LNCaP clone FGC (cell line): ENCODE results near the gene TTC23.

ENCODE experiments used
- DNase-seq: peaks from one replicate; pipeline ENCODE4 v3.0.0-alpha.2; 2011; ENCODE audit warnings: low read depth
- H3K4me3 ChIP-seq: 2 replicates; pipeline ENCODE4 v1.5.1; 2011; ENCODE audit warnings: mild to moderate bottlenecking, low read depth, low read length, control low read depth
- TF ChIP-seq, protein P1 (sequence below): IDR thresholded peaks from 2 replicates; pipeline ENCODE4 v1.5.1; 2012; ENCODE audit warnings: mild to moderate bottlenecking; ENCODE audit not compliant: control insufficient read depth, insufficient read depth; ENCODE audit errors: extremely low read depth

The TTC23 gene

DNA sequence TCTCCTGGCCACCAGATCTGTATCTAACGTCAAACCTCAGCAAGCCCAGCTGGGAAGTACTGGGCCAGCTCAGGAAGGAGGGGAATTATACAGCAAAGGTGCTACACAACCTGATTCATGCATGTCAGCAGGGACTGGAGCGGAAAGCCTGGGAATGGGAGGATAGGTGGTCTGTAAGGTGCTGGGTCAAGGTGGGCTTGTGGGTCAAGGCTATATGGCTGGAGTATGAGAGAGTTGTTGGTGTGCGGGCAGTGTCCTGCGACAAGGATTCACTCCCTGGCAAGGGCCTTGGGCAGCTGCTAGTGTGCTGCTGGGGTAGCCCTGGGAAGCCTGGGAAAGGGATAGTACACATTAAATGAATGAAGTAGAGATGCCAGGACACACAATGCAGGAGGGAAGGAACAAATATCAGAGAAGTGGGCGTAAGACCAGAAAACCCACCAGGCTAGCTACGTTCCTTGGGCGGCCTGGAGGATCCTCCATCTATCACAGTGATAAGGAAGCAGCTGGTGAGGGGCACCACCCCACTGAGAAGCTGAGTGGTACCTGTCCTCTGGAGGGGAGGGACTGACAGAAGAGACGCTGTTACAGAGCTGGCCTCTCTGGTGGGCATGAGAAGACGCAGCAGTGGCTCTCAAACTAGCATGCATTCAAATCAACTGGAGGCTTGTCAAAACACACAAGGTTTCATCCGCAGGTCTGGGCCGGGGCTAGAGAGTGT is 153.0 kb downstream of the TTC23 start:
- no peak overlapping the region for H3K4me3 ChIP-seq
- TF ChIP-seq, protein P1, sequence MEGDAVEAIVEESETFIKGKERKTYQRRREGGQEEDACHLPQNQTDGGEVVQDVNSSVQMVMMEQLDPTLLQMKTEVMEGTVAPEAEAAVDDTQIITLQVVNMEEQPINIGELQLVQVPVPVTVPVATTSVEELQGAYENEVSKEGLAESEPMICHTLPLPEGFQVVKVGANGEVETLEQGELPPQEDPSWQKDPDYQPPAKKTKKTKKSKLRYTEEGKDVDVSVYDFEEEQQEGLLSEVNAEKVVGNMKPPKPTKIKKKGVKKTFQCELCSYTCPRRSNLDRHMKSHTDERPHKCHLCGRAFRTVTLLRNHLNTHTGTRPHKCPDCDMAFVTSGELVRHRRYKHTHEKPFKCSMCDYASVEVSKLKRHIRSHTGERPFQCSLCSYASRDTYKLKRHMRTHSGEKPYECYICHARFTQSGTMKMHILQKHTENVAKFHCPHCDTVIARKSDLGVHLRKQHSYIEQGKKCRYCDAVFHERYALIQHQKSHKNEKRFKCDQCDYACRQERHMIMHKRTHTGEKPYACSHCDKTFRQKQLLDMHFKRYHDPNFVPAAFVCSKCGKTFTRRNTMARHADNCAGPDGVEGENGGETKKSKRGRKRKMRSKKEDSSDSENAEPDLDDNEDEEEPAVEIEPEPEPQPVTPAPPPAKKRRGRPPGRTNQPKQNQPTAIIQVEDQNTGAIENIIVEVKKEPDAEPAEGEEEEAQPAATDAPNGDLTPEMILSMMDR, result no peak

DNA sequence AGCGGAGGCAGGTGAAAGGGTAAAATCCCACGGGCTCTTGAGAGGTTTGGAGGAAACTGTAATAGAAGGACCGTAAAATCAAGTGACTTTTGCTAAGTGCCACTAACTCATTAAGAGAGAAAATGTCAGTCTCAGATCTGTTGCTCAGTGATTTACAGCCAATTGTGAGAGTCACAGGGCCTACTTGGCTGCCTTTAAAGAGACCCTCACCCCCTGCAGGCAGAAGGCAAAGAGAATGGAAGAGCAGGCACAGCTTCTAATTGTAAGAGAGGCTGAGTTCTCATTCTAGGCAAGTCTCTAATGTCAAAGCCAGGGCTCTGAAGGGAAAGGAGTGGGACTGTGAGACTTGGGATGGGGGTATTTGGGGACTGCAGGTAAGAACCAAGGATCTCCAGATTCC is 153.8 kb downstream of the TTC23 start:
- H3K4me3 ChIP-seq, result no peak overlapping the region
- TF ChIP-seq, protein P1, result no peak
- no peak for DNase-seq

More for the DNA sequence above, 153.0 kb downstream of the TTC23 start:
- DNase-seq, result no peak

- TF ChIP-seq, protein P1, result no peak
- no peak for DNase-seq
Measured at GRCh38 chr15:99092554-99093172, 156.7 kb downstream of the TTC23 start.

GRCh38 chr15:99090938-99091337 is 158.4 kb downstream of the TTC23 start:
- TF ChIP-seq, protein P1, result no peak
- no peak for DNase-seq
- H3K4me3 ChIP-seq, result no peak overlapping the region

More at GRCh38 chr15:99092554-99093172, 156.7 kb downstream of the TTC23 start:
- H3K4me3 ChIP-seq, result no peak overlapping the region

GRCh38 chr15:99090011-99090699 is 159.2 kb downstream of the TTC23 start:
- TF ChIP-seq, protein P1, result no peak
- no peak for DNase-seq
- H3K4me3 ChIP-seq, result no peak overlapping the region

GRCh38 chr15:99087405-99087943 is 161.9 kb downstream of the TTC23 start:
- no peak overlapping the region for H3K4me3 ChIP-seq
- DNase-seq, result no peak
- TF ChIP-seq, protein P1, result no peak
